Measurements from ENCODE around the gene ITSN2. TPM values are rescaled to one million over a fixed set of nuclear protein-coding genes. Genes with fewer than 3 reads are reported as not detected.
A peak's percentile ranks its signal among the peaks of the same experiment; 100 is the strongest.
"Not testable (repeated sequence)": the region's sequence is repeated elsewhere in the genome, so short reads cannot be mapped to it uniquely, and the experiment has no call there.

ITSN2 gene
- total RNA-seq, 2 experiments from 2014 or later, result 46.2 to 46.9 TPM

- H3K4me3 Mint-ChIP-seq, result no peak overlapping the region
- H3K27me3 Mint-ChIP-seq, result no peaks in the 10 kb centered on the region
- H3K27ac Mint-ChIP-seq, result no peak overlapping the region
- no peaks in the 10 kb centered on the region for H3K36me3 Mint-ChIP-seq
- no peak for DNase-seq
- peaks cover 1% of the 10 kb centered on the region for H3K4me1 Mint-ChIP-seq
- H3K9me3 Mint-ChIP-seq, result no peaks in the 10 kb centered on the region
Measured at GRCh38 chr2:24380820-24381219, 20.5 kb upstream of the ITSN2 start.

- H3K27me3 Mint-ChIP-seq, result no peaks in the 10 kb centered on the region
- H3K9me3 Mint-ChIP-seq, result no peaks in the 10 kb centered on the region
Measured at GRCh38 chr2:24375349-24376087, 15.2 kb upstream of the ITSN2 start.

GRCh38 chr2:24374301-24374700, 14.0 kb upstream of the ITSN2 start:
- H3K4me1 Mint-ChIP-seq, result no peaks in the 10 kb centered on the region
- no peaks in the 10 kb centered on the region for H3K27me3 Mint-ChIP-seq
- H3K9me3 Mint-ChIP-seq, result no peaks in the 10 kb centered on the region
- H3K4me3 Mint-ChIP-seq, result no peak overlapping the region
- DNase-seq, result no peak
- no peak overlapping the region for H3K27ac Mint-ChIP-seq
- H3K36me3 Mint-ChIP-seq, result no peaks in the 10 kb centered on the region

More at GRCh38 chr2:24375349-24376087, 15.2 kb upstream of the ITSN2 start:
- DNase-seq, result no peak
- H3K4me1 Mint-ChIP-seq, result no peaks in the 10 kb centered on the region
- H3K27ac Mint-ChIP-seq, result no peak overlapping the region
- H3K4me3 Mint-ChIP-seq, result no peak overlapping the region
- no peaks in the 10 kb centered on the region for H3K36me3 Mint-ChIP-seq

GRCh38 chr2:24372033-24372432, 11.7 kb upstream of the ITSN2 start:
- Mint-ChIP-seq H3K27ac (no peak overlapping the region), H3K9me3 (no peaks in the 10 kb centered on the region), H3K4me3 (no peak overlapping the region), H3K4me1 (no peaks in the 10 kb centered on the region), H3K36me3 (no peaks in the 10 kb centered on the region), H3K27me3 (no peaks in the 10 kb centered on the region)
- DNase-seq, result no peak

GRCh38 chr2:24365826-24366225, 5.5 kb upstream of the ITSN2 start:
- H3K27ac Mint-ChIP-seq, result no peak overlapping the region
- H3K27me3 Mint-ChIP-seq, result no peaks in the 10 kb centered on the region
- no peak for DNase-seq
- H3K4me1 Mint-ChIP-seq, result peaks cover 5% of the 10 kb centered on the region
- H3K4me3 Mint-ChIP-seq, result no peak overlapping the region
- H3K9me3 Mint-ChIP-seq, result no peaks in the 10 kb centered on the region
- no peaks in the 10 kb centered on the region for H3K36me3 Mint-ChIP-seq

GRCh38 chr2:24365051-24365450, 4.7 kb upstream of the ITSN2 start:
- H3K27ac Mint-ChIP-seq, result no peak overlapping the region
- H3K4me3 Mint-ChIP-seq, result no peak overlapping the region

GRCh38 chr2:24363301-24363700, 3.0 kb upstream of the ITSN2 start:
- Mint-ChIP-seq H3K27me3 (no peaks in the 10 kb centered on the region), H3K9me3 (no peaks in the 10 kb centered on the region), H3K4me1 (peaks cover 12% of the 10 kb centered on the region), H3K27ac (no peak overlapping the region), H3K36me3 (no peaks in the 10 kb centered on the region), H3K4me3 (no peak overlapping the region)
- no peak for DNase-seq

More at GRCh38 chr2:24365051-24365450, 4.7 kb upstream of the ITSN2 start:
- H3K36me3 Mint-ChIP-seq, result no peaks in the 10 kb centered on the region
- H3K4me1 Mint-ChIP-seq, result peaks cover 7% of the 10 kb centered on the region
- no peak for DNase-seq
- no peaks in the 10 kb centered on the region for H3K9me3 Mint-ChIP-seq
- H3K27me3 Mint-ChIP-seq, result no peaks in the 10 kb centered on the region

- Mint-ChIP-seq H3K27ac (no peak overlapping the region), H3K4me3 (no peak overlapping the region), H3K27me3 (no peaks in the 10 kb centered on the region), H3K4me1 (peaks cover 19% of the 10 kb centered on the region), H3K9me3 (no peaks in the 10 kb centered on the region), H3K36me3 (peaks cover under 1% of the 10 kb centered on the region)
- no peak for DNase-seq
Measured at GRCh38 chr2:24362253-24362652, 1.9 kb upstream of the ITSN2 start.

GRCh38 chr2:24360963-24361330, 611 bp upstream of the ITSN2 start:
- Mint-ChIP-seq H3K4me1 (peaks cover 22% of the 10 kb centered on the region), H3K36me3 (peaks cover 12% of the 10 kb centered on the region), H3K9me3 (peaks cover 3% of the 10 kb centered on the region), H3K4me3 (peak overlapping the region; percentile 82), H3K27ac (peak overlapping the region; percentile 91), H3K27me3 (no peaks in the 10 kb centered on the region)
- DNase-seq, result no peak

- Mint-ChIP-seq H3K27me3 (no peaks in the 10 kb centered on the region), H3K9me3 (peaks cover 3% of the 10 kb centered on the region), H3K4me1 (peaks cover 31% of the 10 kb centered on the region), H3K4me3 (peak overlapping the region; percentile 82), H3K27ac (peak overlapping the region; percentile 84), H3K36me3 (peaks cover 12% of the 10 kb centered on the region)
- DNase-seq, result peak; percentile 59
Measured at GRCh38 chr2:24359129-24360049, 947 bp downstream of the ITSN2 start.

GRCh38 chr2:24357767-24358166, 2.6 kb downstream of the ITSN2 start:
- H3K36me3 Mint-ChIP-seq, result peaks cover 12% of the 10 kb centered on the region
- H3K27me3 Mint-ChIP-seq, H3K9me3 Mint-ChIP-seq, H3K27ac Mint-ChIP-seq, H3K4me3 Mint-ChIP-seq, DNase-seq: not testable (repeated sequence)
- H3K4me1 Mint-ChIP-seq, result peaks cover 38% of the 10 kb centered on the region

- not testable (repeated sequence) for H3K9me3 Mint-ChIP-seq, H3K27ac Mint-ChIP-seq, H3K27me3 Mint-ChIP-seq, DNase-seq, H3K4me3 Mint-ChIP-seq
- peaks cover 12% of the 10 kb centered on the region for H3K36me3 Mint-ChIP-seq
- peaks cover 42% of the 10 kb centered on the region for H3K4me1 Mint-ChIP-seq
Measured at GRCh38 chr2:24357115-24357514, 3.2 kb downstream of the ITSN2 start.

- Mint-ChIP-seq H3K4me1 (peaks cover 53% of the 10 kb centered on the region), H3K4me3 (no peak overlapping the region)
- DNase-seq, result no peak
Measured at GRCh38 chr2:24354957-24355356, 5.4 kb downstream of the ITSN2 start.

GRCh38 chr2:24354395-24354794, 5.9 kb downstream of the ITSN2 start:
- H3K9me3 Mint-ChIP-seq, result peaks cover 3% of the 10 kb centered on the region
- H3K4me3 Mint-ChIP-seq, result no peak overlapping the region
- peaks cover 57% of the 10 kb centered on the region for H3K4me1 Mint-ChIP-seq
- peaks cover 12% of the 10 kb centered on the region for H3K36me3 Mint-ChIP-seq
- no peak overlapping the region for H3K27ac Mint-ChIP-seq
- no peak for DNase-seq
- H3K27me3 Mint-ChIP-seq, result no peaks in the 10 kb centered on the region

More at GRCh38 chr2:24354957-24355356, 5.4 kb downstream of the ITSN2 start:
- Mint-ChIP-seq H3K27me3 (no peaks in the 10 kb centered on the region), H3K36me3 (peaks cover 12% of the 10 kb centered on the region), H3K27ac (no peak overlapping the region), H3K9me3 (peaks cover 3% of the 10 kb centered on the region)

- Mint-ChIP-seq H3K4me1 (peaks cover 61% of the 10 kb centered on the region), H3K36me3 (peaks cover 12% of the 10 kb centered on the region), H3K4me3 (no peak overlapping the region), H3K9me3 (peaks cover 3% of the 10 kb centered on the region), H3K27ac (no peak overlapping the region), H3K27me3 (no peaks in the 10 kb centered on the region)
- no peak for DNase-seq
Measured at GRCh38 chr2:24353973-24354372, 6.4 kb downstream of the ITSN2 start.

Data from activated naive CD8-positive, alpha-beta T cell treated with anti-CD3 and anti-CD28 coated beads for 36 hours (primary cell).